Panc1 (cell line): ENCODE results near the gene DUSP9.

ENCODE experiments used
- CTCF ChIP-seq: fragments of 450-650 bp; IDR thresholded peaks from 2 replicates; pipeline ENCODE4 v1.5.1; 2017; ENCODE audit warnings: mild to moderate bottlenecking
- SIN3A ChIP-seq: IDR thresholded peaks from 2 replicates; pipeline ENCODE4 v1.6.1; 2012; ENCODE audit warnings: low read depth, mild to moderate bottlenecking, low read length, moderate library complexity, borderline replicate concordance; ENCODE audit not compliant: insufficient read depth

- no peak for TF ChIP-seq CTCF
- no peak for TF ChIP-seq SIN3A
Observed at GRCh38 chrX:153650959-153651358, 4.0 kb downstream of the DUSP9 start.
